ENCODE results near the gene ARRDC2. TPM values are rescaled to one million over a fixed set of nuclear protein-coding genes. Genes with fewer than 3 reads are reported as not detected.
A peak's percentile ranks its signal among the peaks of the same experiment; 100 is the strongest.

ARRDC2 gene
- total and polyA plus RNA-seq, 9 of the 15 experiments (the other 6 are each of a cell fraction or from before 2014, with no cell fraction given), result 1.9 to 27.4 (median 15.2) TPM

DNA sequence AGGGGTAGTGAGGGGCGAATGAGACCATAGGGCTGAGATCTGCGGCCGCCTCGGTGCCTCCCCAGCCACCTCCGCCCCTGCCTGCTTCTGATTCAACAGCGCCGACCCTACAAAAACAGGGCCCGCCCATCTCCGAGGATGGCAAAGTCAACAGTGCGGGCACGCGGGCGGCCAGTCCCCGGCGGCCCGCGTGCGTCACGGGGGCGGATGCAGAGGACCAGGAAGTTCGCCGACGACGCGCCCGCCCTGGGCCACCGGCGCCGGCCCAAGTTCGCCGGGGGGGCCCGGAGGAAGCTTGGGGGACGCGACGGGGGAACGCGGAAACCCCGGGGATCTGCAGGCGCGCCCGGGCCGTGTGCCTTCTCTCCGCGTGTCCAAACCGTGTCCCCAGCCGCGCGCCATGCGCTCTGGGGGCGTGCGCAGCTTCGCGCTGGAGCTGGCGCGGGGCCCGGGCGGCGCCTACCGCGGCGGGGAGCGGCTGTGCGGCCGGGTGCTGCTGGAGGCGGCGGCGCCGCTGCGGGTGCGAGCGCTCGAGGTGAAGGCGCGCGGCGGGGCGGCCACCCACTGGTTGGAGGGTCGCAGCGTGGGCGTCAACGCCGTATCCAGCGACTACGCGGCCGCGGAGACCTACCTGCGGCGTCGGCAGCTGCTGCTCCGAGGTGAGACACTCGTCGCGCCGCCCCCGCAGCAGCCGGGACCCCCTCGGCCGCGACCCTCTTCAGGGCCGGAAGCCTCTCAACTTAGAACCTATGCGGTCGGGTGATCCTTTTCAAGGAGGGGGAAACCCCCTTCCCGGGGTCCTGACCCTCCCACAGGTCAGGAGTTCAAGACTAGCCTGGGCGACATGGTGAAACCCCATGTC is 6.8 kb upstream of the ARRDC2 start (continued):
- no peak for TF ChIP-seq ZBTB26 (CRISPR knock-in tag; IDR thresholded peaks at IDR 0.05)
- no peak for TF ChIP-seq WHSC1 (IDR thresholded peaks at IDR 0.05; ENCODE audit: low read length)
- peak; percentile 94 for TF ChIP-seq NR3C1 (CRISPR knock-in tag; IDR thresholded peaks at IDR 0.05)
- TF ChIP-seq BACH1 (tag; IDR thresholded peaks at IDR 0.05), result no peak
- TF ChIP-seq SRSF9 (IDR thresholded peaks at IDR 0.05; ENCODE audit: borderline replicate concordance, low read depth, low read length), result no peak
- peak; percentile 18; the same call in 1 of the 2 replicates for TF ChIP-seq TAF7 (tag; IDR thresholded peaks at IDR 0.05)
- peak; percentile 93 for TF ChIP-seq POLR2G (IDR thresholded peaks at IDR 0.05; ENCODE audit: low read depth, low read length)
- no peak for TF ChIP-seq DDX20 (tag; IDR thresholded peaks at IDR 0.05; ENCODE audit: low read depth)
- 0 out of 2 replicates have a peak, but pooled peaks have one; percentile 23 for TF ChIP-seq ZNF282 (CRISPR knock-in tag; IDR thresholded peaks at IDR 0.05)
- TF ChIP-seq ZC3H11A (IDR thresholded peaks at IDR 0.05; ENCODE audit: low read depth, low read length), result no peak
- TF ChIP-seq ZNF175 (CRISPR knock-in tag; IDR thresholded peaks at IDR 0.05; ENCODE audit: low read depth), result no peak
- no peak for TF ChIP-seq TAF15 (IDR thresholded peaks at IDR 0.05; ENCODE audit: low read depth, low read length)
- TF ChIP-seq FOS (IDR thresholded peaks at IDR 0.05; ENCODE audit: extremely low read depth, insufficient read length), result no peak
- peak; percentile 80 for TF ChIP-seq GATAD2A (IDR thresholded peaks at IDR 0.05)
- peak; percentile 69 for TF ChIP-seq THAP12 (CRISPR knock-in tag; IDR thresholded peaks at IDR 0.05)
- TF ChIP-seq, protein P1, sequence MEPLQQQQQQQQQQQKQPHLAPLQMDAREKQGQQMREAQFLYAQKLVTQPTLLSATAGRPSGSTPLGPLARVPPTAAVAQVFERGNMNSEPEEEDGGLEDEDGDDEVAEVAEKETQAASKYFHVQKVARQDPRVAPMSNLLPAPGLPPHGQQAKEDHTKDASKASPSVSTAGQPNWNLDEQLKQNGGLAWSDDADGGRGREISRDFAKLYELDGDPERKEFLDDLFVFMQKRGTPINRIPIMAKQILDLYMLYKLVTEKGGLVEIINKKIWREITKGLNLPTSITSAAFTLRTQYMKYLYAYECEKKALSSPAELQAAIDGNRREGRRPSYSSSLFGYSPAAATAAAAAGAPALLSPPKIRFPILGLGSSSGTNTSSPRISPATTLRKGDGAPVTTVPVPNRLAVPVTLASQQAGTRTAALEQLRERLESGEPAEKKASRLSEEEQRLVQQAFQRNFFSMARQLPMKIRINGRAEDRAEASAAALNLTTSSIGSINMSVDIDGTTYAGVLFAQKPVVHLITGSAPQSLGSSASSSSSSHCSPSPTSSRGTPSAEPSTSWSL (CRISPR knock-in tag; IDR thresholded peaks at IDR 0.05; ENCODE audit: borderline replicate concordance), result no peak
- no peak for TF ChIP-seq CBX5 (IDR thresholded peaks at IDR 0.05; ENCODE audit: borderline replicate concordance, low read depth)
- peak; percentile 56 to 90; a peak in 3 of 4 replicates for TF ChIP-seq MAZ (CRISPR knock-in tag; conservative IDR thresholded peaks at IDR 0.05 in 1 of 2, IDR thresholded peaks at IDR 0.05 in 1 of 2)
- TF ChIP-seq PRMT5 (CRISPR knock-in tag; IDR thresholded peaks at IDR 0.05), result no peak; the same call in 1 of the 2 replicates
- 0 out of 2 replicates have a peak, but pooled peaks have one; percentile 37 for TF ChIP-seq ZBTB17 (CRISPR knock-in tag; IDR thresholded peaks at IDR 0.05)
- no peak for TF ChIP-seq ZNF444 (CRISPR knock-in tag; IDR thresholded peaks at IDR 0.05)
- TF ChIP-seq PML (IDR thresholded peaks at IDR 0.05; ENCODE audit: low read length), result no peak
- no peak for TF ChIP-seq EP300 (IDR thresholded peaks at IDR 0.05; ENCODE audit: low read length)
- 0 out of 2 replicates have a peak, but pooled peaks have one; percentile 8 for TF ChIP-seq ZNF644 (tag; IDR thresholded peaks at IDR 0.05; ENCODE audit: low read depth)
- TF ChIP-seq EP400 (IDR thresholded peaks at IDR 0.05), result peak; percentile 83; the same call in 1 of the 2 replicates
